Measurements from ENCODE around the gene NRG2. TPM values are rescaled to one million over a fixed set of nuclear protein-coding genes. Genes with fewer than 3 reads are reported as not detected.

NRG2 gene
- total RNA-seq, 4 donors from 2014 or later: 4.1 to 13.2 (median 7.0) TPM

DNA sequence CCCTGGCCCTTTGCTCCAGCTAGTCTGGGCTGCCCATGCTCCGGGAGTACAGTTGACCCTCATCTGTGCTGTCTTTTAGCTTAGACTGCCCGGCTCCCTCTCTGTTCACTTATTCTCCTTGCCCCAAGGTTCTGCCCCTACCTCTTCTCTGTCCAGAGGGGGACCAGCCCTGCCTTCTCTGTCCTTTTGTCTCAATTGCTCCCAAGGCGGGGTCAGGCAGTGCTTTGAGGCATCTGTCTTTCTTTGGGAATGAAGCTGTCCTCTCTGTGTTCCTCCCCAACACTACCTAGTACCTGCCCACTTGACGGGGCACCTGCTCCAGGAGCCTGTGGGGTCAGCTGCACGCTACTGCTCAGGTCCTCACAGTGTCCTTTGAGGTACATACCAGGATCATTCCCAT, 188.1 kb downstream of the NRG2 start:
- TF ChIP-seq, protein P1, sequence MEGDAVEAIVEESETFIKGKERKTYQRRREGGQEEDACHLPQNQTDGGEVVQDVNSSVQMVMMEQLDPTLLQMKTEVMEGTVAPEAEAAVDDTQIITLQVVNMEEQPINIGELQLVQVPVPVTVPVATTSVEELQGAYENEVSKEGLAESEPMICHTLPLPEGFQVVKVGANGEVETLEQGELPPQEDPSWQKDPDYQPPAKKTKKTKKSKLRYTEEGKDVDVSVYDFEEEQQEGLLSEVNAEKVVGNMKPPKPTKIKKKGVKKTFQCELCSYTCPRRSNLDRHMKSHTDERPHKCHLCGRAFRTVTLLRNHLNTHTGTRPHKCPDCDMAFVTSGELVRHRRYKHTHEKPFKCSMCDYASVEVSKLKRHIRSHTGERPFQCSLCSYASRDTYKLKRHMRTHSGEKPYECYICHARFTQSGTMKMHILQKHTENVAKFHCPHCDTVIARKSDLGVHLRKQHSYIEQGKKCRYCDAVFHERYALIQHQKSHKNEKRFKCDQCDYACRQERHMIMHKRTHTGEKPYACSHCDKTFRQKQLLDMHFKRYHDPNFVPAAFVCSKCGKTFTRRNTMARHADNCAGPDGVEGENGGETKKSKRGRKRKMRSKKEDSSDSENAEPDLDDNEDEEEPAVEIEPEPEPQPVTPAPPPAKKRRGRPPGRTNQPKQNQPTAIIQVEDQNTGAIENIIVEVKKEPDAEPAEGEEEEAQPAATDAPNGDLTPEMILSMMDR (IDR thresholded peaks at IDR 0.05; ENCODE audit: low read depth): no peak

DNA sequence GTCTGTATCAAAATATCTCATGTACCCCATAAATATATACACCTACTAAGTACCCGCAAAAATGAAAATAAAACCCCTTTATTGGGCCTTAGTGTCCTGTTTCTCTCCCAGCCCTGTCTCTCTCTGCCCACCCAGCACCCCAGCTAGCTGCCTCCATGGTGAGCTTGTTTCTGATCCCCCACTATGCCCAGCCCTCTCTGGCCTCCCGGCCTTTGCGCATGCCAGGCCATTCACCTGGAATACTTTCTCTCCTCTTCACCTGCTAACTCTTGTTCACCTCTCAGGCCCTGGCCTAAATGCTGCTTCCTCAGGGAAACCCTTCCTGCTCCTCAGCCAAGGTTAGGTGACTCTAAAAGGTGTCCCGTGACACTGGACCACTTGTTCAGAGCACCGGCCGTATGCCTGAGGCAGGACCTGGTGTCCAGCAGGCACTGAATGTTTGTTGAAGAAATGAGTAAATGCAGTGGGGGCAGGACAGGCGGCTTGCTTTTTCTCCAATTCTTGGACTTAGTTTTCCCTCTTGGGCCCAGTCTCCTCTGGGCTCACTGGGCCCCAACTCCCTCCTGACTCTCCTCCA, 189.0 kb downstream of the NRG2 start:
- TF ChIP-seq, protein P1 (IDR thresholded peaks at IDR 0.05; ENCODE audit: low read depth): no peak

DNA sequence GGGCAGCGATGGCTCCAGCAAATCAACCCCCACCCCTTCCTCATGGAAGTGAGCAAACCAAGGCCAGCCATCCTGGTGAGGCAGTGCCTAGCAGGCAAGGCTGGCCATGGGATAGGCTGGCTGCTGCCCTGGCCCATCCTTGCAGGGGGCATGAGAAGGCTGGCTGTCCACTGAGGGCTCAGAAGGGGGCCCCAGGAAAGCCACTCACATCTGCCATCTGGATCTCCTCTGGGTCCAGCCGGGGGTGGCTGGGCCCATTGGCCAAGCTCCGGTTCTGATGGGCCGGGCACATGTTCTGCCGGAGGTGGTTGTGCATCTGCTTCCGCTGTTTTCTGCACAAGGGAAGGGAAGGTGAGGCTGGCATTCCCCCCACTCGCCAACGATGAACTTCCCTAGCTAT, 190.4 kb downstream of the NRG2 start:
- TF ChIP-seq, protein P1 (IDR thresholded peaks at IDR 0.05; ENCODE audit: low read depth): no peak

DNA sequence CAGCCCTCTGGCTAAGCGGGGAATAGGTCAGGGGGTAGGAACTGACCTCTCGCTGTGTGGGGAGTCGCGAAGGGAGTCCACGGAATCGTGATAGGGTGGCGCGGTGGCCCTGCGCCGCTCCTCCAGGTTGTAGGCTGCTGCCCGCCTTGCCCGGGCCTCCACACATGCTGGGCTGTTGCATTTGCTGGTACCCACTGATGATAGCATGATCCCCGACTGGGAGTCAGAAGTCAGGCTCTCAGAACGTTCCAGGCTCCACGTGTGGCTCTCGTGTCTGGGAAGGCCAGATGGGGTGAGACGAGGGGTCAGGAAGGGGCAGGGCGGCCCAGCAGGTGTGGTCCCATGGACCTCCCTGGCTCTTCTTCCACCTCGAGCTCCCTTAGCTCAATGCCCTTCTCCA, 191.5 kb downstream of the NRG2 start:
- TF ChIP-seq, protein P1 (IDR thresholded peaks at IDR 0.05; ENCODE audit: low read depth): no peak

DNA sequence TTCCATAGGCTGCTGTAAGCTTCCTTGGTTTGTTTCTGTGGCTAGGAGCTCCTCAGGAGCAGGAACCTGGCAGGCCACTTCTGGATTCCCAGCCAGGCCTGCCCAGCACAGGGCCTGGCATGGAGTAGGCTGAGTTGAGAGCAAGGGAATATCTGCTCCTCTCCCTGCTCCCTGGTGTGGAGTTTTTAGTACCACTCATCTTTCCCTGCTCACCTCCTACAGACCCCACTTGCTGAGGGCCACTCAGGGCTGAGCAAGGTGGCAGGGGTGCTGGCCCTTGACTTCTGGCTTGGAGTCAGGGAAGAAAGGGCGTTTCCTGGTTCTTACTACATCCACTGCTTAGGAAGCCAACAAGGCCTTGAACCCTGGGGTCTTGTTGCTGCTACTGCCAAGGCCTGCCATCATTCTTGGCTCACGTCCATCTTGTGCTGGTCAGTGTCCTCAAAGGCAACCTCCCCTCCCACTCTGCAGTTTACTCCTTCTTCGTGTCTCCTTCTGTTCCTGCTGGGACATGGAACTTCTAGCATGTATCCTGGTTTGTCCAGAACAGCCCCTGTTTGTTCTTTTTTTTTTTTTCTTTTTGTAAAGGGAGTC, 192.6 kb downstream of the NRG2 start:
- TF ChIP-seq, protein P1 (IDR thresholded peaks at IDR 0.05; ENCODE audit: low read depth): no peak

DNA sequence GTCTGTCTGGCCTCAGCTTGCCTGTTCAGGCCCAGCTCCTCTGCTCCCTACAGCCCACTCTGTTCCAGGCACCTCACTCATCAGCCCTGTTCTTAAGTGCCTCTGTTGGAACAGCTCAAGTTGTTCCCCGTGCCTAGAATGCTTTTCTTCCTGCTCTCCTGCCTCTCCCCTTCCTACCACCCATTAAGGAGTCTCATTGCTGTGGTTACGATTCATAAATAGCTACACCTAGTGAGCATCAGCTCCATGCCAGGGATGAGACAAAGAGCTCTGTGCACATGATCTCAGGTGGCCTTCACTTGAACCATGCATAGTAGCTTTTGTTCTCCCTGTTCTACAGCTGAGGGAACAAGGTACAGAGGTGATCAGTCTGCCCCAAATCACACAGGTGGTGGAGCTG, 193.2 kb downstream of the NRG2 start:
- TF ChIP-seq, protein P1 (IDR thresholded peaks at IDR 0.05; ENCODE audit: low read depth): no peak

DNA sequence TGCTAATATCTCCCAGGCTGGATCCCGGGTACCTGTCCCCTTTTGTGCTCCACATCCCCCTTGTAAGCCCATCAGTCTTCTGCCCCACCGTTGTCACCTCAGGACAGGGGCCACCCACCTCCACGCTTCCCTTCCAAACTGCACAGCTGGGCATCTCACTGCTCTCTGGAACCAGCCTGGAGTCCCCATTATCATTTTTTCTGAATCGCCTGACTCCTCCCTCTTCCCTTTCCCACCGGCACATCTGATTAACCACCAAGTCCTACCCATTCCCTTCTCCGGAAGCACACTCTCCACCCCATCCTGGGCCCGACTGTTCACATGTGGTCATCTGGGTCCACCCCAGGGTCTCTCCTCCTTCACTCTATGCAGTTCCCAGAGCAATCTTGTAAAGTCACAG, 193.6 kb downstream of the NRG2 start:
- TF ChIP-seq, protein P1 (IDR thresholded peaks at IDR 0.05; ENCODE audit: low read depth): no peak
